B cell (primary cell): ENCODE data around the gene ZNF774.

ENCODE experiments used
- EZH2 ChIP-seq: IDR thresholded peaks from 2 replicates; pipeline ENCODE4 v1.6.1; 2012; ENCODE audit warnings: borderline replicate concordance, low read depth, mild to moderate bottlenecking, moderate library complexity, low read length; ENCODE audit not compliant: insufficient read depth, poor library complexity, severe bottlenecking
- TF ChIP-seq, protein P1 (sequence below): fragments of 200-600 bp; IDR thresholded peaks from one replicate; pipeline ENCODE4 v1.8.0; 2022; ENCODE audit warnings: antibody characterized with exemption, mild to moderate bottlenecking

DNA sequence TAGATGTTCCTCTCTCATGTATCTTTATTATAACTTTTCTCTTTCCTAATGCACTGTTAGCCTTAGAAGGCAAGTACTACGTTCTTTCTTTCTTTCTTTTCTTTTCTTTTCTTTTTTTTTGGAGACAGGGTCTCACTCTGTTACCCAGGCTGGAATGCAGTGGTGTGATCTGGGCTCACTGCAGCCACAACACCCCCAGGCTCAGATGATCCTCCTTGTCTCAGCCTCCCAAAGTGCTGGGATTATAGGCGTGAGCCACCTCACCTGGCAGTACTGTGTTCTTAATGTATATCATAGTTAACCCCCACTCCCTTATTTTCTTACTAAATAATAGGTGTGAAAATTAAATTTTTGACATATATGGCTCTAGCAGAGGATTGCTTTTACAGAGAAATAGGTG lies 59.1 kb downstream of the ZNF774 start:
- TF ChIP-seq, protein P1, sequence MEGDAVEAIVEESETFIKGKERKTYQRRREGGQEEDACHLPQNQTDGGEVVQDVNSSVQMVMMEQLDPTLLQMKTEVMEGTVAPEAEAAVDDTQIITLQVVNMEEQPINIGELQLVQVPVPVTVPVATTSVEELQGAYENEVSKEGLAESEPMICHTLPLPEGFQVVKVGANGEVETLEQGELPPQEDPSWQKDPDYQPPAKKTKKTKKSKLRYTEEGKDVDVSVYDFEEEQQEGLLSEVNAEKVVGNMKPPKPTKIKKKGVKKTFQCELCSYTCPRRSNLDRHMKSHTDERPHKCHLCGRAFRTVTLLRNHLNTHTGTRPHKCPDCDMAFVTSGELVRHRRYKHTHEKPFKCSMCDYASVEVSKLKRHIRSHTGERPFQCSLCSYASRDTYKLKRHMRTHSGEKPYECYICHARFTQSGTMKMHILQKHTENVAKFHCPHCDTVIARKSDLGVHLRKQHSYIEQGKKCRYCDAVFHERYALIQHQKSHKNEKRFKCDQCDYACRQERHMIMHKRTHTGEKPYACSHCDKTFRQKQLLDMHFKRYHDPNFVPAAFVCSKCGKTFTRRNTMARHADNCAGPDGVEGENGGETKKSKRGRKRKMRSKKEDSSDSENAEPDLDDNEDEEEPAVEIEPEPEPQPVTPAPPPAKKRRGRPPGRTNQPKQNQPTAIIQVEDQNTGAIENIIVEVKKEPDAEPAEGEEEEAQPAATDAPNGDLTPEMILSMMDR = no peak
- TF ChIP-seq EZH2 = no peak
